H1 (cell line): ENCODE measurements around the gene OBSL1. TPM values are rescaled to one million over a fixed set of nuclear protein-coding genes. Genes with fewer than 3 reads are reported as not detected.

Source experiments
- ASH2L ChIP-seq: fragments of 200-600, 300-600 bp; sonication (generic); IDR thresholded peaks from one replicate; pipeline ENCODE4 v1.7.1; 2017; ENCODE audit warnings: low read length
- CBX5 ChIP-seq: fragments of 300-800, 300-1000 bp; sonication (generic); IDR thresholded peaks from 2 replicates; pipeline ENCODE4 v1.7.1; 2016; ENCODE audit warnings: antibody characterized with exemption, low read length, low read depth
- KDM4A ChIP-seq: IDR thresholded peaks from one replicate; pipeline ENCODE4 v1.7.1; 2012; ENCODE audit warnings: low read depth, mild to moderate bottlenecking, moderate library complexity, low read length, inconsistent platforms; ENCODE audit not compliant: severe bottlenecking
- POLR2AphosphoS5 ChIP-seq: IDR thresholded peaks from 2 replicates; pipeline ENCODE4 v1.6.1; 2011; ENCODE audit warnings: low read depth, low read length
- TAF7 ChIP-seq: optimal IDR thresholded peaks from 2 replicates; pipeline ENCODE3; 2011; ENCODE audit warnings: low read depth, mild to moderate bottlenecking, inconsistent platforms, low read length, moderate library complexity, borderline replicate concordance
- TBP ChIP-seq: IDR thresholded peaks from 2 replicates; pipeline ENCODE4 v1.6.1; 2011; ENCODE audit warnings: low read depth, low read length, improper control_type of control experiment
- polyA plus RNA-seq, 7 experiments: library from polyadenylated mRNA; depleted of rRNA in 3 of 7; stranded (reverse) in 5 of 7; unstranded in 2 of 7; fragments of >200 nt in 5 of 7; fragments of 200-250 nt in 2 of 7; gene quantifications; 1 replicate in 5 of 7; 2 replicates in 1 of 7; 4 replicates in 1 of 7; pipeline versions ENCODE4 v1.2.1 to v1.2.3, GENCODE V29; 2011 to 2013; ENCODE audit warnings: missing spikeins in 2 of 7, mixed read lengths in 2 of 7
- total RNA-seq: library from RNA; stranded (reverse); fragmentation: NEBNext Ultra II Directional; extraction: Animal tissue kit (Norgen Biotek cat#: 25700); gene quantifications from 2 replicates; pipeline ENCODE4 v1.2.1, GENCODE V29; 2021
- TF ChIP-seq, protein P1 (sequence below): fragments of 300-600 bp; sonication (generic); IDR thresholded peaks from 2 replicates; pipeline ENCODE4 v1.7.1; 2012; ENCODE audit warnings: low read length, moderate library complexity, mild to moderate bottlenecking, inconsistent platforms; ENCODE audit not compliant: insufficient replicate concordance

Gene OBSL1
- total and polyA plus RNA-seq, 2 of the 8 experiments (the other 6 are each of a cell fraction or from before 2014, with no cell fraction given) = 116 to 127 TPM

DNA sequence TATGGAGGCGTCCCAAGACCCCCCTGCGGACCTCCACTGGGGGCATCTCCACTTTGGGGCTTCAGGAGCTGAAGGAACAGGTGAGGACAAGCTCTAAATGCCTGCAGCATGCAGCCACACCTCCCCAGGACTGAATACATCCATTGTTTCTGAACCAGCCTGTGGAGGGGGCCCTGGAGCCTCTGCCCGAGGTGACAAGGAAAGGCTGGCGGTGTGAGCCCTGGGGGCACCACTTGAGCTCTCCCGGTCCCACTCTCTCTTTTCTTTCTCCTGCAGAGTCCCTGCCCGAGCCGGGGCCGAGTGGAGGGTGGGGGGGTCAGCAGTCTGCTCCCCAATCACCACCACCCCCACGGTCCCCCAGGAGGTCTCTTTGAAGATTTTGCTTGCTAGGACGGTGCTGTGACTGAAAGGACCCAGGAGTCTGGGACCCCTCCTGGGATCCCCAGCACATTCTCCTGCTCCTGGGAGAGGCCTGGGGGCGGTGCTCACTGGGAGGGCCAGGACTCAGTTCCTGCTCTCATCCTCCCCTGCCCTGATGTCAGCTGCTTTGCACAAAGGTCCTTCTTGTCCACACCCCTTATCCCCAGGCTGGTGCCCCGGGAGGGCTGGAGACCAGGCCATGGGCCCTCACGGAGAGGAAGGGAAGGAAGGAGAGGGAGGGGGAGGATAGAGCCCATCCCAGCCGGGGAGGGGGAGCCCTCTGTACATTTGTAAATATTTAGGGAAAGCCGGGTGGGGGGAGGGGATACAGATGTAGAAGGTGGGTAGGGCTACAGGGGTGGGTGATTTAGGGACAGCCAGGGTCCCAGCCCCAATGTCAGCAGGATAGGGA, 33.5 kb downstream of the OBSL1 start (continued):
- TF ChIP-seq CBX5 (no peak), TAF7 (no peak), TBP (no peak), ASH2L (no peak), KDM4A (no peak), POLR2AphosphoS5 (no peak)
- TF ChIP-seq, protein P1, sequence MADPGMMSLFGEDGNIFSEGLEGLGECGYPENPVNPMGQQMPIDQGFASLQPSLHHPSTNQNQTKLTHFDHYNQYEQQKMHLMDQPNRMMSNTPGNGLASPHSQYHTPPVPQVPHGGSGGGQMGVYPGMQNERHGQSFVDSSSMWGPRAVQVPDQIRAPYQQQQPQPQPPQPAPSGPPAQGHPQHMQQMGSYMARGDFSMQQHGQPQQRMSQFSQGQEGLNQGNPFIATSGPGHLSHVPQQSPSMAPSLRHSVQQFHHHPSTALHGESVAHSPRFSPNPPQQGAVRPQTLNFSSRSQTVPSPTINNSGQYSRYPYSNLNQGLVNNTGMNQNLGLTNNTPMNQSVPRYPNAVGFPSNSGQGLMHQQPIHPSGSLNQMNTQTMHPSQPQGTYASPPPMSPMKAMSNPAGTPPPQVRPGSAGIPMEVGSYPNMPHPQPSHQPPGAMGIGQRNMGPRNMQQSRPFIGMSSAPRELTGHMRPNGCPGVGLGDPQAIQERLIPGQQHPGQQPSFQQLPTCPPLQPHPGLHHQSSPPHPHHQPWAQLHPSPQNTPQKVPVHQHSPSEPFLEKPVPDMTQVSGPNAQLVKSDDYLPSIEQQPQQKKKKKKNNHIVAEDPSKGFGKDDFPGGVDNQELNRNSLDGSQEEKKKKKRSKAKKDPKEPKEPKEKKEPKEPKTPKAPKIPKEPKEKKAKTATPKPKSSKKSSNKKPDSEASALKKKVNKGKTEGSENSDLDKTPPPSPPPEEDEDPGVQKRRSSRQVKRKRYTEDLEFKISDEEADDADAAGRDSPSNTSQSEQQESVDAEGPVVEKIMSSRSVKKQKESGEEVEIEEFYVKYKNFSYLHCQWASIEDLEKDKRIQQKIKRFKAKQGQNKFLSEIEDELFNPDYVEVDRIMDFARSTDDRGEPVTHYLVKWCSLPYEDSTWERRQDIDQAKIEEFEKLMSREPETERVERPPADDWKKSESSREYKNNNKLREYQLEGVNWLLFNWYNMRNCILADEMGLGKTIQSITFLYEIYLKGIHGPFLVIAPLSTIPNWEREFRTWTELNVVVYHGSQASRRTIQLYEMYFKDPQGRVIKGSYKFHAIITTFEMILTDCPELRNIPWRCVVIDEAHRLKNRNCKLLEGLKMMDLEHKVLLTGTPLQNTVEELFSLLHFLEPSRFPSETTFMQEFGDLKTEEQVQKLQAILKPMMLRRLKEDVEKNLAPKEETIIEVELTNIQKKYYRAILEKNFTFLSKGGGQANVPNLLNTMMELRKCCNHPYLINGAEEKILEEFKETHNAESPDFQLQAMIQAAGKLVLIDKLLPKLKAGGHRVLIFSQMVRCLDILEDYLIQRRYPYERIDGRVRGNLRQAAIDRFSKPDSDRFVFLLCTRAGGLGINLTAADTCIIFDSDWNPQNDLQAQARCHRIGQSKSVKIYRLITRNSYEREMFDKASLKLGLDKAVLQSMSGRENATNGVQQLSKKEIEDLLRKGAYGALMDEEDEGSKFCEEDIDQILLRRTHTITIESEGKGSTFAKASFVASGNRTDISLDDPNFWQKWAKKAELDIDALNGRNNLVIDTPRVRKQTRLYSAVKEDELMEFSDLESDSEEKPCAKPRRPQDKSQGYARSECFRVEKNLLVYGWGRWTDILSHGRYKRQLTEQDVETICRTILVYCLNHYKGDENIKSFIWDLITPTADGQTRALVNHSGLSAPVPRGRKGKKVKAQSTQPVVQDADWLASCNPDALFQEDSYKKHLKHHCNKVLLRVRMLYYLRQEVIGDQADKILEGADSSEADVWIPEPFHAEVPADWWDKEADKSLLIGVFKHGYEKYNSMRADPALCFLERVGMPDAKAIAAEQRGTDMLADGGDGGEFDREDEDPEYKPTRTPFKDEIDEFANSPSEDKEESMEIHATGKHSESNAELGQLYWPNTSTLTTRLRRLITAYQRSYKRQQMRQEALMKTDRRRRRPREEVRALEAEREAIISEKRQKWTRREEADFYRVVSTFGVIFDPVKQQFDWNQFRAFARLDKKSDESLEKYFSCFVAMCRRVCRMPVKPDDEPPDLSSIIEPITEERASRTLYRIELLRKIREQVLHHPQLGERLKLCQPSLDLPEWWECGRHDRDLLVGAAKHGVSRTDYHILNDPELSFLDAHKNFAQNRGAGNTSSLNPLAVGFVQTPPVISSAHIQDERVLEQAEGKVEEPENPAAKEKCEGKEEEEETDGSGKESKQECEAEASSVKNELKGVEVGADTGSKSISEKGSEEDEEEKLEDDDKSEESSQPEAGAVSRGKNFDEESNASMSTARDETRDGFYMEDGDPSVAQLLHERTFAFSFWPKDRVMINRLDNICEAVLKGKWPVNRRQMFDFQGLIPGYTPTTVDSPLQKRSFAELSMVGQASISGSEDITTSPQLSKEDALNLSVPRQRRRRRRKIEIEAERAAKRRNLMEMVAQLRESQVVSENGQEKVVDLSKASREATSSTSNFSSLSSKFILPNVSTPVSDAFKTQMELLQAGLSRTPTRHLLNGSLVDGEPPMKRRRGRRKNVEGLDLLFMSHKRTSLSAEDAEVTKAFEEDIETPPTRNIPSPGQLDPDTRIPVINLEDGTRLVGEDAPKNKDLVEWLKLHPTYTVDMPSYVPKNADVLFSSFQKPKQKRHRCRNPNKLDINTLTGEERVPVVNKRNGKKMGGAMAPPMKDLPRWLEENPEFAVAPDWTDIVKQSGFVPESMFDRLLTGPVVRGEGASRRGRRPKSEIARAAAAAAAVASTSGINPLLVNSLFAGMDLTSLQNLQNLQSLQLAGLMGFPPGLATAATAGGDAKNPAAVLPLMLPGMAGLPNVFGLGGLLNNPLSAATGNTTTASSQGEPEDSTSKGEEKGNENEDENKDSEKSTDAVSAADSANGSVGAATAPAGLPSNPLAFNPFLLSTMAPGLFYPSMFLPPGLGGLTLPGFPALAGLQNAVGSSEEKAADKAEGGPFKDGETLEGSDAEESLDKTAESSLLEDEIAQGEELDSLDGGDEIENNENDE = no peak
